GM19452 (cell line): Measurements from ENCODE around the gene KEL.

Experiments used
- ATAC-seq: cut with Tn5 transposase; IDR thresholded peaks from one replicate; pipeline ENCODE4 v1.9.1; 2021; ENCODE audit not compliant: unreplicated experiment

Gene KEL

DNA sequence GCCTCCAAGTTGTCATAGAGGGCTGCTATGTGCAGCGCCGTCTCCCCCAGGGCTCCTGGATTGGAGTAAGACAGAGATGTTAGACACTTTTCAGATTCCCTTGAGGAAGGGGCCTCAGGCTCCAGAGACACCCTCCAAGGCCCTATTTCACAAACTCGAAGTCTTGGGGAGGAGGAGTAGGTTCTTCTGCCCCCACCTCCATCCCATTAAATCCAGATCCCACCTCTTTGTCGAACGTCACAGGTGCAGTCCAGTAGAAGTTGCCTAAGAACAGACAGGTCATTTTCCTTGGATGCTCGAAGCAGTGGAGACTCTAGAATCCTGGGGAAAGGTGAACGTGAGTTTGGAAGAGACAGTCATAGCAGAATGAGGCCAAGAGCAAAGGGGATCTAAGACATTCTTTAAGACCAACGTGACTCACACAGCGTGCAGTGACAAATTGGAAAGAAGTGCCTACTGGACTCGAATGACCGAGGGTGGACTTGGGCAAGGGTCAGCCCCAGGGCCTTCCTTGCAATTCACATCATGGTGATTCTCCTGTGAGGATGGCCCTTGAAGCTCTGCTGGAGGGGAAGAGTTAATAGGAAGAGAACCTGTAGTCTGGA lies 31.9 kb downstream of the KEL start:
- no peak for ATAC-seq

DNA sequence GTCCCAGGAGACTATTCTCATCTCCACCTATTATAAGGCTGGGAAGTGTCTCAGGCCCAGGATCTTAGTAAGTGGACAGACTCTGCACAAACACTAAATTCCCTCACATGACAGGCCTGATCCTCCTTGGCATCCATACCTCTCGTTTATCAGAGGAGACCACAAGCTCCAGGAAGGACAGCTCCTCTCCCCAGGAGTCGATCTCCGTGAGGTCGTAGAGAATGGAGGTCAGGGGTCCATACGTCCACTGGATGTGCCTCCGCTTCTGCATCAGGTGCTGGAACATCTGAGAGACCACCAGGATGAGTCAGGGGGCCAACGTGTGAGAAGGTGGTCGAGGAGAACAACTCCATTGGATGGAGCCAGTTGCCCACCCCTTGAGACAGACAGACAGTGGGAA lies 34.2 kb downstream of the KEL start:
- ATAC-seq, result no peak

DNA sequence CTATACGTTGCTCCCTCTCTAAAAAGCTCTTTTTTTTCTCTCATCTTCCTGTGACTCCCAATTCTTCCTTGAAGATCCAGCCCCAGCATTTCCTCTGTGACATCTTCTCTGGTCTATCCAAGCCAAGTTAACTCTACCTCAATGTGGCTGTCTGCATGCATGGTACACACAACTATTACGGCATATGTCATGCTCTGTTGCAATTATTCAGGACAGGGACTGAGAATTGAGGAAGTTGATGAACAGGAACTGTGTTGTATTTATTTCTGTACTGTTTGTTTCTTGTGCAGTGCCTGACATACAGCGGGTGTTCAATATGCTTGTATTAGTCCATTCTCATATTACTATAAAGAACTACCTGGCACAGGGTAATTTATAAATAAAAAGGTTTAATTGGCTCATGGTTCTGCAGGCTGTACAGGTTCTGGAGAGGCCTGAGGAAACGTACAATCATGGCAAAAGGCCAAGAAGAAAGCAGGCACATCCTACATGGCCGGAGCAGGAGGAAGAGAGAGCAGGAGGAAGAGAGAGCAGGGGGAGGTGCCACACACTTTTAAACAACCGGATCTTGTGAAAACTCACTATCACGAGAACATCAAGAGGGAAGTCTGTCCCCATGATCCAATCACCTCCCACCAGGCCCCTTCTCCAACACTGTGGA lies 34.9 kb downstream of the KEL start:
- no peak for ATAC-seq

DNA sequence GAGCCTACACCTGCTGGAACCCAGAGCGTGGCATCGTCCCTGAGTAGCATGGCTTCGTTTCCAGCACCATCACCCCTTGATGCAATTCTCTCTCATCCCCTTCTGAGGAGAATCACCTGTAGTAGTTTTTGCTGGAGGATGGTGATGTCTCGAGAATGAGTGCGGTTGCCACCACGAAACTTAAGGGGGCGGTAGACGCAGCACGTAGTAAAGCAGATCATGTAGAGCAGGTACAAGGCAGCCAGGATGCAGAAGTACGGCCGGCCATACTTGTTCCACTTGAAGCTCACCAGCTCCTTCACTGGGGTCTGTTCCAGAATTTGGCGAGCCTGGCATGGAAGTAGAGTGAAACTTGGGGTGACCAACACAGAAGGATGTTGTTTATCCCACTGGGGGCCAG lies 36.8 kb downstream of the KEL start:
- no peak for ATAC-seq

DNA sequence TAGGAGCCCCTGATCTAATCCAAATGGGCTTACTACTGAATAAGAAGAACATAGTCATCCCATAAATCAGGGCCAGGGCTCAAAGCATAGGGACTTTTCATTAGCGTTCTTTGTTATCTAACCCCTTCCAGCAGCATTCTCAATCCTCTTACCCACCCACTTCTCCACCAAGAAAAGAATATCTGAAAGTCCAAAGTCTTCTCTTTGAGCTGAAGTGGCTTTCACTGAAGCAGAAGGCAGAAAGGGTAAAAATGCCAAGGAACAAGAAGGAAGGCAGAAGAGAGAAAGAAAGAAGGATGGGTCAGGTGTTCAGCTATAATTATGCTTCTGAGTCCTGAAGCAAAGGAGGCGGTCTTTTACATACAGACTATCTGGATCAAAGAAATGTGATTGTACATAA lies 38.8 kb downstream of the KEL start:
- ATAC-seq, result no peak

DNA sequence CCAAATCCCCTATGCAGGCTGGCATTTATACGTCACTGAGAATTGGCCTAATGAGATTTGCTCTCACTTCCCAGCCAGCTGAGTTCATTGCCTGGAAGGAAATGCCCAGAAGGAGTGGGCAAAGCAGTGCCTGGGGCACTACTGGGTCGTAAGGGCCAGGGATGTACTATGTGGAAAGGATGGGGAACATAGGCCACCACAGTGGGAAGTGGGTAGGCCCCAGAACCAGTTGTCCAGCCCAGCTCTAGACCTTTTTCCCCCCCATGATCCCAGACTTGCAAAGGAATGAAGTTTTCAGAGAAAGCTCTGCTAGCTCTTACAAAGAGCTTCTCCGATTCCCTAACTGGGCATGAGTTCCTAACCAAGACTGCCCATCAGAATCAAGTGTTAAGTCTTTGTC lies 42.5 kb downstream of the KEL start:
- ATAC-seq, result no peak

DNA sequence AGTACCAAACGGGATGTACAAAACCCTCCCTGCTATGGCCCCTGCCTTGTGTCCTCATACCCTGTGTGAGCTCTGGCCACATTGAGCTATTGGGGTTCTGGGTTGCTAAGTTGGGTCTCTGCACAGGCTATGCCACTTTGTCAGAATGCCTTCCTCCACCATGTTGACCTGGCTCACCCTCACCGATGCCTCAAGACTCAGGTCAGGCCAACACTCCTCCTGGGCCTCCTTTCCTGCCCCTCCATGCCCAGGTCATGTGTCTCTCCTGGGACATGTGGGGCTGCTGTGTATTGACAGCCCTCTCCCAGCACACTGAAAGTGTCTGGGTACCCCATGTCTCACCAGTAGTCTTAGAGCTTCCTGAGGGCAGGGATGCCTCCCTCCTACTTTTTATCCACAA lies 43.3 kb downstream of the KEL start:
- ATAC-seq, result no peak

DNA sequence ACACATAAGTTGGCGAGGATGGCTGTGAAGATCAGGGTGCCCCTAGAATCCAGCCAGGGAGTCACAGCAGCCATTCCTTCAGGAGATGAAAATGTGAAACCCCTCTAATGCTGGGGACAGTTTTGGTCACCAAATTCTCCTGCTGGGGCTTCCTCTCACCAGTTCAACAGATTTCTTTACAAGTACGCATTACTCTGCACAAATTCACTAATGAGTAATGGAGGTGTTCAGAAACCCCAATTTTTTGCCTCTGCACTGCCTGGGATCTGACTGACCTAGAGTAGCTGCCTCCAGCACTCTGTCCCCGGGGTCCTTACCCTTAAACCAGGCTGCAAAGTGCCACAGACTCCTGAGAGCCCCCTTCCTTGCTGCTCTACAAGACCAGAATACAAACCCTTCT lies 44.7 kb downstream of the KEL start:
- no peak for ATAC-seq

DNA sequence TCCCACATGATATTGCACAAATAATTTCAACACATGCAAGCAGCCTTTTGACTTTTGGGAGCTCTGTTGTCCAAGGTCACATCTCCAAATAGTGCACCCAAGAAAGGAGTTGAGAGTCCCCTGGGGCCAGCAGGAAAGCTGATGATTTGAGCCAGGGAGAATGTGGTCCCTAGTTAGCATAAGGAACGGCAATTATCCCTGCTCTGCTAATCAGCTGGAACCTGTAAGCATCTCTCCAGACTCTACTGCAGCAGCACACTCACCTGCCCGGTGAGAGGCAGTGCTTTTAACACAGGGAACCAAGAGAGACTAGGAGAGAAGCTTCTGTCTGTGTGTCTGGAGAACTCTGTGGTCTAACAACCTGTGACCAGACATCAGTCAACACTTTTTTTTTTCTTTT lies 45.7 kb downstream of the KEL start:
- no peak for ATAC-seq

DNA sequence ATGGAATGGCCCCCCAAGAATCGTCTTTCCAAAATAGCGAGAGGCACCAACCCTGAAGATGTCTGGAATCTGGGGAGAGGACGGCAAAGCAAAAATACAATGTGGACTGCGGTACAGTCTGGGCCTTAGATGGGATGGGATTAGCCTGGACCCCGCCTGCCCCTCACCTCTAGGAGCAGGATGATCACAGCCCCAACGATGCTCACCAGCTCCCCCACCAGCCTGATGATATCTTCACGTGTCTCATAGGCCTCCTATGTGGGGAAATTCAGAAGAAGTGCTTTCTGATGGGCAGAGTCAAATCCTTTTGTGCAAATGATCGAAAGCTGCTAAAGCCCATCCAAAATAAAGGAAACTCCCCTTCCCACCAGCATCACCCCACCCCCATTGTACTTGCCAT lies 46.8 kb downstream of the KEL start:
- ATAC-seq, result no peak

DNA sequence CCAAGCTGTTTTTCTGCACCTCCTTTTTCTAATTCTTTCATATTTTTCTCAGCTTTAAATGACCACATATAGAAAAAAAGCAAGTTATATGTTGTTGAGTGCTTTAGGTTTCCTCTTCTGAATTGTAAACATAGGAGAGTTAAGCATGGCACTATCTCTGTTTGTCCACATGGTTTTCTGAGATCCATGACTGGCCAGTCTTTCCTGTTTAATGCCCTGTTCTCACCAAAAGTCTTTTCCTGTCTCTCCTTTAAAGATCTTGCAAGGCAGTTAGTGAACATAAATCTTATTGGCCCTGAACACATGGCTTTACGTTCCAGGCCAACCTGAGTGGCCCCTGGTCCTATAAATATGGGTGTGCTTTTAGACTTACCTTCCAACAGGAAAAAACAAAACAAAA lies 48.0 kb downstream of the KEL start:
- ATAC-seq, result no peak

DNA sequence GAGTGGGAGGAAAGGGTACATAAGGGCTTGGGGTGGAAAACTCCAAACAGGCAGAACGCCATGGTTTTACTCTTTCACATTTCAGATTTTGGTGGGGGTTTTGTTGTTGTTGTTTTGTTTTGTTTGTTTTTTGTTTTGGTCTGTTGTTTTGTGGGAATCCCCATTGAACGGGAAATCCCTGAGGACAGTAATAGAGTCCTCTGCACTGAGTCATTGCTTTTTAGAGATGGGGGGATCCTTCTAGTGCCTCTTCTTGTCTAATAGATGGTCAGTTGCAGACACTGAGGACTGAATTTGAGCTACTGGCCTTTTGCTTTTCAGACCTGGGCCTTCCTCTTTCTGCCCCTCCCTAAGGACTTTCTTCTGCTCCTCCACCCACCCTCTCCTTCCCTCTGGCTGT lies 48.6 kb downstream of the KEL start:
- no peak for ATAC-seq

DNA sequence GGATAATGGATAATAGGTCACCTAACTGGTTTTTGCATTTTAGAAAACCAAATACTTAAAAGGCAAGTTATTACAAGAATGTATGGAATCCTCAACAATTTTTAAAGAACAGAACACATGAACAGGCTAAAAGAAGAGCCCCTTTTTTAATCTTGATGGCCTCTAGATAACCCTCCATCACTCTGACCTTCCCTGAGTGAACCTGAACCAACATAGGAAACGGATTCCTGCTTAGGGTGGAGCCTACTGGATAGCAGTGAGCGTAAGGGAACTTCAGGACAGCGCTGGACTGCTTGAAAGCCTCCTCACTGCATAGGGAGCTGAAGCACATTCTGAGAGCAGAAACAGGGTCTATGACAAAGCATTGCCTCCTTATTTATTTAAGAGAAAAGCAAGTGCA lies 49.1 kb downstream of the KEL start:
- ATAC-seq, result no peak

DNA sequence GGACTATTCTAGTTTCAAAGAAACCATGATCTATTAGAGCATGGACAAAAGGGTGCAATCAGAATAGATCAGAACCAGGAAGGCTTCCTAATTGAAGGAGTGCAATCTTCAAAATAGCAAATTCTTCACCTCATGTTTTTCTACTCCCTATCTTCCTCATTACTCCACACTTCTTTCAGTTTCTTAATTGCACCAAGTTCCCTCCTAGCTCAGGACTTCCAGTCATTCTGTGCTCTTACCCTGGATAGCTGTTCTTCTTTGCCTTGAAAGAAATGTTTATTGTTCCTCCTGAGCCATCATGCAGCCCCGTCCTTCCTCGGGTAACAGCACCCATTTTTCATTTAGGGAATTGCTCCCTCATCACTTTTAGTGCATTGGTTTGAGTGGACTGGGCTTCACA lies 51.7 kb downstream of the KEL start:
- no peak for ATAC-seq

DNA sequence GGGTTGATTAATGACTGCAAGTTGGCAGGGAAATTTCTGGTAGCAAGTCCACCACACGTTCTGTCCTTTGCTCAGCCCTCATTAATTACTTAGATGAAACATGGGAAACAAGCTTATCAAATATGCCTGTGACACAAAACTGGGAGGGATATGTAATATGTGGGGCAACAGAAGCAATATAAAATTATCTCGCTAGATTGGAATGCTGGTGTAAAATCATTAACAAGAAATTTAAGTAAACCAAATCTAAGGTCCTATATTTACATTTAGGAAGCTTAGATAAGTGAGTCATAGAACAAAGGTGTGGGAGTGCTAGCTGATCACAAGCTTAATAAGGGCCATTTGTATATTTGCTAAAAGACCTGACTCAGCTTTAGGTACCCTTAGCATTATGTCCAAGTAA lies 52.1 kb downstream of the KEL start:
- ATAC-seq, result no peak

DNA sequence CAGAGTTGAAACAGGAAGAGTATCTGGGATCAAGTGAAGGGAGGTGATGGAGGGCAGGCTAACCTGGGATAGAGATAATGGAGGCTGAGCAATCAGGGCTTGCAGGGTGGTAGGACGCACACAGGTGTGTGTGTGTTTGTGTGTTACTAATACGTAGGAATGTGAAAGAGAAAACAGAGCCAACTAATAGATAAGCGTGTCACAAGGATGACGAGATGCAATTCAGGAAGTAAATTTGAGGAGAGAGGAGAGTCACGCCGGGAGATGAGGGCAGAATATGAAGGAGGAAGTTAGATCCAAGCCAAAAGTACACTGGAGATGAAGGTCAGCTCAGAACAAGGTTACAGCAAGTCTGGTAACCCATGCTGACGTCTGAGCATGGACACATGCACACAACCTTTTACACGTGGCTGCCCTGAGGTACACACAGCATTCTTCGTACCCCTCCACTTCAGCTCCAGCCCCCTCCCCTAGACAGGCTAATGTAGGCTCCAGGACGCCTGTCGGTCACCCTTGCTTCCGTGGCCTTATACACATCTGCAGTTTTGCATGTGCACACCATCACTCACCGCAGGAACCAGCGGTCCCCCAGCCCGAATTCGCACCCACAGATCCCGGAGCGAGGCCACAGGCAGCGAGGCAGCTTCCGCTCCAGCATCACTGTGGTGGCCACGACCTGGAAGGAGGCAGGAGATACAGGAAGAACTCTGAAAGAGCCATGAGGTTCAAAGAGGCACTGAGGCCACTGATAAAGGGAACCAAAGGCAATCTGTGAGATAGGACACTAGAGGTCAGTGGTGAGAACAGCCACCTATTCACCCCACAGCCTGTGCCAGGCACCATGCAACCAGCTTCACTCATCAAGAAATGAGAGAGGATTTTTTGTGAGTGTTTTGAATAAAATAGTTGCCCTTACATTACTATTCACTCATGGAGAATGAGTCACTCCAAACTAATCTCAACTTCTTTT lies 53.0 kb downstream of the KEL start:
- no peak for ATAC-seq

DNA sequence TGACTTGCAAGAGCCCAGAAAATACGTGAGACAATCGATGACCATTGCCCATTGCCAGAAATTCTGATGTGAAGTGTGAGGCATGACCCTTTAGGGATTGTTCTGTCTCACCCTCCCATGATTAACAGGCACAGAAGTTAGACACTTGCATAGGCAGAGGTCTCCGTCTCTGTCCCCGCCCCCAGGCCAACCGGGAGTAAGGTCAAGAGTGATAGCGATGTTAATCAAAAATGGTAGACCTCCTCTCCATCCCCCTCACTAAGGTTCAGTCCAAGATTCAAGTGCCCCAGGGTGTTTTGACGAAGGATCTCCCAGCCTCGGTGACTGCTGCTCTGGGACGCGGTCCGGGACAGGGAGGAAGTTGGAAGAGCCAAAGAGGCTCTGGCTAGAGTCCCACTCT lies 53.9 kb downstream of the KEL start:
- no peak for ATAC-seq

DNA sequence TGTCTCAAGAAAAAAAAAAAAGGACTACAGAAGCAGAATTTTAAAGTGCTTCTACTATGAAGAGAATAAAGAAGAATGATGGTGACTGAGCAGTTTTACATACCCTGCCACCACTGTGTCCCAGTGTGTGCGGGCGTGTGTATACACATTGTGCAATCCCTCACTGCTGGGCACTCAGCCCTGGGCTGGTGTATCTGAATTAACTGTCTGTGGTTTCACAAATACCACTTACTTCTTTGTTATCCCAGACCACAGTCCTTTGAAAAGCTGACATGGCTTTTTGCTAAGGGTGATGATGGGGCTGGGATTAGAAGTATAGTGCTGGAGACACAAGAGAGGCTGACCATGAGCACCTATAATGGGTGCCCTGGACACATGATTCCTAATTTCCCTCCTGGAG lies 55.5 kb downstream of the KEL start:
- ATAC-seq, result no peak

DNA sequence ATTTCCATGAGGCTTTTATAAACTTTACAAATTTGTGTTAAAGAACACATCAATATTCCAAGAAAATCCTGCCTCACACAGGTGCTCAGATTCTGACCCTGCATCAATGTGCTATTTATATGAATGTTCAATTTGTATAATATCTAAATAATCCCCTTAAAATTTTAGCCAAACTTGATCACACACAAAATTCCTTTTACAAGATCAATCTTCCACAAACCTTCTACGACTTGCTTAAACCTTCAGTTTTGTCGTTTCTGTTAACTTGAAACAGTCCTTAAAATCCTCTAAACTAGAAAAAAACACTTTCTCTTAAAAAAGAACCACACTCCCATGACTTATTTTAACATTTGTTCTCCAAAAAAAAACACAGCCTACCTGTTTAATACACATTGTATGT lies 56.4 kb downstream of the KEL start:
- no peak for ATAC-seq

DNA sequence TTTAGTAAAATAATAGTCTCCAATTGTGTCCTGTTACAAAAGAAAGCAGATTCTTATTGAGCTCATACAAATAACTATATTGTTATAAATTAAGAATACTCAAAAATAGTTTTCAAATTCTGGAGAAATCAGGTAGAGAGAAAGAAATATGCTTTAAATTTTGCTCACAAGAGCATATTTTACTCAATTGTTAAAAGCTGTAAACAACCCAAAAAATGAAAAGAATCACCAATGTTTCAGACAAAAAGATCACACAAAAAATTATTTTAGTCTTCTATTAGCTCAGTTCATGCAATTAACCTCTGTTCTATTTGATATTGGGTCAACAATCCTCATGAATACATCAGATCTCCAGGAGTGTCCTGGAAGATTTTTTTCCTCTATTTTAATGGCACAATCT lies 58.0 kb downstream of the KEL start:
- ATAC-seq, result no peak

DNA sequence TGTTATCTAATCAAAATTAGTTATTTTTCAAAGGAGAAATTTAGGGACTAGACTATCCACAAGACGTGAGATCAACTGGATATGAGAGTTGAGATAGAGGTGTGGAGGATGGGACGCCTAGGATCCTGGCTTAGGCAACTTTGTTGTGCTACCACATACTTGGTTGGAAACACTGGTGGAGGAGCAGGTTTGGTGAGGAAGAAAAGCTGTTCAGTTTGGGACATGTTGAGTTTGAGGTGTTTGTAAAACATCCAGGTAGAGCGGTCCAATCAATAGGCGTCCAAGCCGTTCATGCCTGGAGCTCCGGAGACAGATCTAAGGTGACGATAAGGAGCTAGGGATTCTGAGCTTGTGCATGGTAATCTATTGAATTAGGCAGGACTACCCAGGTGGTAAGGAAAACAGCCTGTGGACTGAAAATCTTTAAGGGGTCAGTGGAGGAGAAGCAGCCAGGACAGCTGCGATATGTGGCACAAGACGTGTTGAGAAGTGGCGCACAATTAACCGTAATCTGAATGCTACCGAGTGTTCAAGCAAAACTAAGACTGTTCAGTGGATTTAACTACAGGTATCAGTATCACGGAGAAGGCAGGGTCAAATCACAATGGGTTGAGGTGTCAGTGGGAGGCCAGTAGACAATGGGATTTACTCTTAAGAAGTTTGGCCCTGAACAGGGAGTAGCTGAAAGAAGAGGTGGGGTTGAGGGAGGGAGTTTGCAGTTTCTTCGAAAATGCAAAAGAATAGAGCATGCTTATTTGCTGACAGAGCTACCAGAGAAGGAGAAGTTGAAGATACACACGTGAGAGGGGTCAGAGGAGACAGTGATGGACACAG lies 60.5 kb downstream of the KEL start:
- ATAC-seq, result no peak
